ENCODE measurements around the gene PRMT7.

- TF ChIP-seq TAF1 (IDR thresholded peaks at IDR 0.05; ENCODE audit: borderline replicate concordance, low read depth, low read length) (no peak), POLR2A (IDR thresholded peaks at IDR 0.05; ENCODE audit: low read depth, low read length) (no peak)
Measured at GRCh38 chr16:68377221-68377620, 66.4 kb downstream of the PRMT7 start.
